Mononuclear cell (primary cell): Measurements from ENCODE around the gene TMEM81. TPM values are rescaled to one million over a fixed set of nuclear protein-coding genes. Genes with fewer than 3 reads are reported as not detected.

Experiments
- H3K27me3 ChIP-seq: 2 replicates; pipeline ENCODE4 v1.6.0; 2011; ENCODE audit warnings: low read length, control low read depth; ENCODE audit not compliant: insufficient read depth
- H3K4me1 ChIP-seq: 2 replicates; pipeline ENCODE4 v1.5.1; 2011; ENCODE audit warnings: mild to moderate bottlenecking, low read length, control low read depth; ENCODE audit not compliant: insufficient read depth
- H3K4me3 ChIP-seq: 2 replicates; pipeline ENCODE4 v1.5.1; 2011; ENCODE audit warnings: mild to moderate bottlenecking, low read length, moderate library complexity
- H3K9me3 ChIP-seq: 2 replicates; pipeline ENCODE4 v1.5.1; 2011; ENCODE audit warnings: low read depth, mild to moderate bottlenecking, control low read depth, low read length
- total RNA-seq: library from RNA; depleted of rRNA; stranded (reverse); fragments of >200 nt; gene quantifications from one replicate; pipeline ENCODE4 v1.2.3, GENCODE V29; 2012

TMEM81 gene
- total RNA-seq, 1 donor, result 0.63 TPM

- no peak overlapping the region for H3K4me3 ChIP-seq
- peaks cover 32% of the 10 kb centered on the region for H3K27me3 ChIP-seq
Measured at GRCh38 chr1:205041998-205042910, 42.0 kb downstream of the TMEM81 start.

DNA sequence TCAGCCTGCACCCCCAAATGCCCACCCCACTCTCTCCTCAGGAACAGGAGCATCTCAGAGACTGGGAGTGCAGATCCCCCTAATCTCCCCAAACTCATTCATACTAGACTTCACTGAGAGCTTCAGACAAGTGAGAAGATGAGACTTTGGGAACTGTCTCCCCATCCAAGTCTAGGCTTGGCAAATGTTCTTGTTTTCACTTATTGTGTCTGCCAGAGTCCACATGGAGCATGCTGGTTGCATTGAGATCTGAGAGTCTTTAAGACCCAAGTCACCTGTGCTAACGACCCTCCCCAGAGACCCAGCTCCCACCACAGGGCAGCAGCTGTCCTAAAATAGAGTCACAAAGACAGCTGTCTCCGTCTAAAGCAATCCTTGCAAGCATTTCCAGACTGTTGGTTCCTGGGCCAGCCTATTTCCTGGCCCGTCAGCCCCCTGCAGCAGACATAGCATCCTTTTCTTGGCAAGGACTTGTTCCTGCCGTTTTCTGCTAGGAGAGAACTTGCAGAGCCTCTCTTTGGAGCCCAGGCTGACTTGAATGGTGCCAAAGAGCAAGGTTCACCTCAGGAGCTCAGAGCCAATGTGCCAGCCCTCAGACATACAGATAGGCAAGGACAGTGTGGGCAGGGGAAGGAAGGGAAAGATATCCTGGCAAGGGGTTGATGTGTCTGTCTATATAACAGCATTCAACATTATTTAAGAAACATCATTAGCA is 43.1 kb downstream of the TMEM81 start:
- Histone ChIP-seq H3K4me1 (no peaks in the 10 kb centered on the region), H3K27me3 (peaks cover 32% of the 10 kb centered on the region), H3K9me3 (no peaks in the 10 kb centered on the region), H3K4me3 (no peak overlapping the region)

More at GRCh38 chr1:205041998-205042910, 42.0 kb downstream of the TMEM81 start:
- H3K9me3 ChIP-seq, result no peaks in the 10 kb centered on the region
- H3K4me1 ChIP-seq, result no peaks in the 10 kb centered on the region

GRCh38 chr1:205038132-205038786 is 46.0 kb downstream of the TMEM81 start:
- Histone ChIP-seq H3K27me3 (peaks cover 13% of the 10 kb centered on the region), H3K4me3 (no peak overlapping the region), H3K9me3 (no peaks in the 10 kb centered on the region), H3K4me1 (no peaks in the 10 kb centered on the region)

DNA sequence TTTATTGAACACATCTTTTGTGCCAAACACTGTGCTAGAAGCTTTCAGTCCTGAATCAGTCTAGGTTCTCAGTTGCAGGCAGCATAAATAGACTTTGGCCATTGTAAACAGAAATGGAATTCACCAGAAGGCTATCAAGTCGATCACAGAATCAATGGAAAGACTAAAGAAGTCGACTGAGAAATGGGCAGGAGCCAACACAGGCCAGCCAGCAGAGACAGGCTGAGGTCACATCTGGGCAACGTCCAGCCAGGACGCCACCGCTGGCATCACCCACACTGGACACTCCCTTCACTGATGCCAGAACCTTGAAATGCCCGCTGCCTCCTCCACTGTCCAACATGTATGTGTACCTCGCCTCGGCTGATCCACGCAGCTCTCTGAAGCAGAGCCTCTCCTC is 46.7 kb downstream of the TMEM81 start:
- H3K4me3 ChIP-seq, result no peak overlapping the region
- H3K27me3 ChIP-seq, result peaks cover 9% of the 10 kb centered on the region
- no peaks in the 10 kb centered on the region for H3K4me1 ChIP-seq
- H3K9me3 ChIP-seq, result no peaks in the 10 kb centered on the region

Other genes with a start within 250 kb of the TMEM81 start
- under 0.01 TPM for gene NFASC, start 213.6 kb downstream of the TMEM81 start, total RNA-seq
- 0.21 TPM for gene CNTN2, start 41.2 kb downstream of the TMEM81 start, total RNA-seq
- 17.2 TPM for gene RBBP5, start 37.5 kb upstream of the TMEM81 start, total RNA-seq
- 16.3 TPM for gene DSTYK, start 127.2 kb upstream of the TMEM81 start, total RNA-seq
- gene TMCC2, start 143.5 kb upstream of the TMEM81 start, total RNA-seq, result 4.3 TPM
- 34.2 TPM for gene NUAK2, start 237.3 kb upstream of the TMEM81 start, total RNA-seq